ENCODE data around the gene OR5W2. TPM values are rescaled to one million over a fixed set of nuclear protein-coding genes. Genes with fewer than 3 reads are reported as not detected.

OR5W2 gene
- polyA plus RNA-seq, 1 donor (not counting 4 experiments of a cell fraction or from before 2014, with no cell fraction given) = not detected

Small RNA genes lying within 50 kb of the gene (small RNA-seq; reads per million reads assigned to genes)
- gene AC036111.3 (ENCODE audit: insufficient read length in 3 of 3, low read depth in 3 of 3, low replicate concordance in 1 of 3) = 0 reads per million in 3 experiments

Other genes with a start within 250 kb of the OR5W2 start
- gene OR5D13, start 141.1 kb downstream of the OR5W2 start, polyA plus RNA-seq = not detected in 3 replicates
- gene OR5D14, start 119.0 kb downstream of the OR5W2 start, polyA plus RNA-seq = not detected in 3 replicates
- not detected in 3 replicates for gene OR5L1, start 103.2 kb downstream of the OR5W2 start, polyA plus RNA-seq
- gene OR5D18, start 95.0 kb downstream of the OR5W2 start, polyA plus RNA-seq = not detected in 3 replicates
- gene OR5L2, start 87.4 kb downstream of the OR5W2 start, polyA plus RNA-seq = not detected in 3 replicates
- not detected in 3 replicates for gene OR5D16, start 75.8 kb downstream of the OR5W2 start, polyA plus RNA-seq
- not detected in 3 replicates for gene TRIM51, start 31.3 kb downstream of the OR5W2 start, polyA plus RNA-seq
- gene OR5I1, start 21.8 kb upstream of the OR5W2 start, polyA plus RNA-seq = not detected in 3 replicates
- not detected in 3 replicates for gene OR10AG1, start 55.4 kb upstream of the OR5W2 start, polyA plus RNA-seq
- not detected in 3 replicates for gene OR5F1, start 80.0 kb upstream of the OR5W2 start, polyA plus RNA-seq
- not detected in 3 replicates for gene OR5AS1, start 113.1 kb upstream of the OR5W2 start, polyA plus RNA-seq
- not detected in 3 replicates for gene OR8I2, start 178.7 kb upstream of the OR5W2 start, polyA plus RNA-seq
- gene OR8H2, start 189.1 kb upstream of the OR5W2 start, polyA plus RNA-seq = not detected in 3 replicates
- gene OR8H3, start 207.8 kb upstream of the OR5W2 start, polyA plus RNA-seq = not detected in 3 replicates
- not detected in 3 replicates for gene OR8J3, start 225.6 kb upstream of the OR5W2 start, polyA plus RNA-seq
- not detected in 3 replicates for gene OR8K5, start 245.7 kb upstream of the OR5W2 start, polyA plus RNA-seq

Measured in keratinocyte (primary cell).